GM12878 (cell line): ENCODE measurements around the gene RBMS1. TPM values are rescaled to one million over a fixed set of nuclear protein-coding genes. Genes with fewer than 3 reads are reported as not detected.

Source experiments
- ATAC-seq: fragments of 200-7000 bp; cut with Tn5 transposase; 3 replicates; pipeline ENCODE4 v1.9.1; 2020; ENCODE audit warnings: mild to moderate bottlenecking, moderate library complexity
- BruUV-seq: library from RNA; stranded (reverse); fragments of 400-500 nt; replicated peaks from 2 replicates; lab custom pipeline; 2021; lab: Mats Ljungman, UMichigan
- CTCF ChIA-PET: fragments of 300-600 bp; sonication (Branson Sonifier 250); formaldehyde crosslinking; extraction: SDS; loops from one replicate; lab custom pipeline; 2021; ENCODE audit warnings: inconsistent platforms; lab: Yijun Ruan, JAX
- POLR2A ChIA-PET: fragments of 350-600 bp; formaldehyde crosslinking; extraction: SDS; loops from one replicate; lab custom pipeline; 2021; ENCODE audit warnings: inconsistent platforms; lab: Charles Lee
- RAD21 ChIA-PET: fragments of 300-600 bp; sonication (Branson Sonifier 250); formaldehyde crosslinking; loops from one replicate; lab custom pipeline; 2023; ENCODE audit warnings: antibody characterized with exemption; ENCODE audit not compliant: unreplicated experiment; lab: Charles Lee
- SMC1A ChIA-PET: fragments of 300-600 bp; sonication (Branson Sonifier 250); formaldehyde crosslinking; loops from one replicate; lab custom pipeline; 2023; ENCODE audit not compliant: unreplicated experiment, uncharacterized antibody; lab: Charles Lee
- DNase-seq: peaks from one replicate; pipeline ENCODE4 v3.0.0-alpha.2; 2011; ENCODE audit warnings: low read depth, low spot score
- FAIRE-seq: peaks from 3 replicates; lab custom pipeline; 2011; peaks lifted over from hg19 to GRCh38; lab: Jason Lieb, UNC
- H2AFZ ChIP-seq: 2 replicates; pipeline ENCODE4 v1.6.0; 2011; ENCODE audit warnings: low read depth, low read length, control low read depth; ENCODE audit not compliant: control insufficient read depth
- H3K27ac ChIP-seq: 2 replicates; pipeline ENCODE4 v1.5.1; 2011; ENCODE audit warnings: control low read depth; ENCODE audit not compliant: control insufficient read depth, insufficient read depth
- H3K27me3 ChIP-seq, 2 experiments: replicated peaks in 1 of 2; 2 replicates each; pipeline versions ENCODE4 v1.6.0 to v1.6.1; 2011; ENCODE audit warnings: low read length in 1 of 2; ENCODE audit not compliant: control insufficient read depth in 2 of 2, insufficient read depth in 2 of 2
- H3K36me3 ChIP-seq, 2 experiments: 2 replicates each; pipeline ENCODE4 v1.5.1; 2011; ENCODE audit warnings: low read length in 1 of 2; ENCODE audit not compliant: control insufficient read depth in 2 of 2, insufficient read depth in 2 of 2
- H3K4me1 ChIP-seq: 2 replicates; pipeline ENCODE4 v1.6.1; 2011; ENCODE audit warnings: mild to moderate bottlenecking, low read length, moderate library complexity, mixed read lengths; ENCODE audit not compliant: control insufficient read depth, insufficient read depth
- H3K4me2 ChIP-seq: 2 replicates; pipeline ENCODE4 v1.6.0; 2011; ENCODE audit warnings: control low read depth; ENCODE audit not compliant: control insufficient read depth, insufficient read depth
- H3K4me3 ChIP-seq: fragments of 200-600 bp; sonication (generic); 2 replicates; pipeline ENCODE4 v1.5.1; 2016
- H3K79me2 ChIP-seq: 2 replicates; pipeline ENCODE4 v1.6.0; 2011; ENCODE audit warnings: low read length; ENCODE audit not compliant: control insufficient read depth, insufficient read depth
- H3K9ac ChIP-seq: 2 replicates; pipeline ENCODE4 v1.8.0; 2011; ENCODE audit warnings: low read length, control low read depth, mixed read lengths; ENCODE audit not compliant: control insufficient read depth, insufficient read depth
- H3K9me3 ChIP-seq: replicated peaks from 3 replicates; pipeline ENCODE4 v1.5.1; 2011; ENCODE audit warnings: mild to moderate bottlenecking, low read length; ENCODE audit not compliant: control insufficient read depth, insufficient read depth
- H4K20me1 ChIP-seq: 2 replicates; pipeline ENCODE4 v1.6.0; 2011; ENCODE audit not compliant: control insufficient read depth, insufficient read depth
- ASH2L ChIP-seq: fragments of 300-600, 200-600 bp; sonication (generic); IDR thresholded peaks from 2 replicates; pipeline ENCODE4 v1.6.1; 2017; ENCODE audit warnings: low read depth, mild to moderate bottlenecking, borderline replicate concordance
- ATF2 ChIP-seq: IDR thresholded peaks from 2 replicates; pipeline ENCODE4 v1.6.1; 2012; ENCODE audit warnings: low read length, inconsistent platforms
- BMI1 ChIP-seq: fragments of 450-650 bp; IDR thresholded peaks from 2 replicates; pipeline ENCODE4 v1.6.1; 2016; ENCODE audit warnings: mild to moderate bottlenecking, moderate library complexity, borderline replicate concordance
- CBFB ChIP-seq: IDR thresholded peaks from 2 replicates; pipeline ENCODE4 v1.6.1; 2016; ENCODE audit warnings: antibody characterized with exemption, low read depth
- CREB1 ChIP-seq: IDR thresholded peaks from 2 replicates; pipeline ENCODE4 v1.6.1; 2012; ENCODE audit warnings: low read depth, mild to moderate bottlenecking, inconsistent platforms
- EED ChIP-seq: sonication (generic); IDR thresholded peaks from 2 replicates; pipeline ENCODE4 v1.6.1; 2016; ENCODE audit warnings: antibody characterized with exemption, low read depth
- EZH2 ChIP-seq: IDR thresholded peaks from 2 replicates; pipeline ENCODE4 v1.6.1; 2012; ENCODE audit warnings: low read depth, mild to moderate bottlenecking, control low read depth, inconsistent platforms, low read length, borderline replicate concordance; ENCODE audit not compliant: control insufficient read depth
- IKZF2 ChIP-seq, 2 experiments: fragments of 450-650 bp; IDR thresholded peaks; 2 replicates each; pipeline ENCODE4 v1.6.1; 2017; ENCODE audit warnings: mild to moderate bottlenecking in 2 of 2, moderate library complexity in 2 of 2
- MAX ChIP-seq: IDR thresholded peaks from 2 replicates; pipeline ENCODE4 v1.6.1; 2012; ENCODE audit warnings: low read depth, low read length, improper control_type of control experiment
- PAX8 ChIP-seq: fragments of 450-650 bp; IDR thresholded peaks from 2 replicates; pipeline ENCODE4 v1.6.1; 2017; ENCODE audit warnings: mild to moderate bottlenecking, moderate library complexity
- SPI1 ChIP-seq: IDR thresholded peaks from 2 replicates; pipeline ENCODE4 v1.6.1; 2011; ENCODE audit warnings: low read depth, mild to moderate bottlenecking, low read length, moderate library complexity, borderline replicate concordance; ENCODE audit not compliant: insufficient read depth
- TAF1 ChIP-seq: IDR thresholded peaks from 2 replicates; pipeline ENCODE4 v1.6.1; 2011; ENCODE audit warnings: mild to moderate bottlenecking, low read depth, low read length, borderline replicate concordance
- WGBS: methylation state at CpG from one replicate; pipeline ENCODE4 v1.1.6; 2016; ENCODE audit warnings: low lambda C conversion rate; ENCODE audit not compliant: insufficient replicate concordance, insufficient coverage; ENCODE audit errors: missing lambda C conversion rate; 5-methylcytosine and 5-hydroxymethylcytosine counted together
- in situ Hi-C: fragments of 300-500 bp; cut with MboI; formaldehyde crosslinking; loops from 9 replicates; pipeline ENCODE4 v1.14.3; 2018; ENCODE audit warnings: mixed read lengths
- intact Hi-C: fragments of 100-400 bp; cut with micrococcal nuclease; formaldehyde crosslinking; loops from one replicate; pipeline ENCODE4 v1.14.2; 2022; ENCODE audit not compliant: unreplicated experiment
- polyA plus RNA-seq, 11 experiments: library from polyadenylated mRNA; depleted of rRNA in 4 of 11; unstranded in 6 of 11; stranded (reverse) in 5 of 11; fragments of >200 nt; fragmentation: Nextera tagmentation in 4 of 11; fragmentation: Illumina TruSeq in 1 of 11; extraction: Ambion mirVana in 4 of 11; extraction: Trizol in 1 of 11; gene quantifications; 1 replicate in 1 of 11; 2 replicates in 10 of 11; pipeline versions ENCODE4 v1.2.1 to v1.2.3, GENCODE V29; 2011 to 2016; ENCODE audit warnings: inconsistent platforms in 2 of 11, missing spikeins in 2 of 11, low read depth in 1 of 11
- total RNA-seq, 4 experiments: library from RNA; depleted of rRNA in 3 of 4; stranded (reverse); fragments of >200 nt in 3 of 4; fragmentation: Illumina TruSeq in 1 of 4; extraction: Trizol in 1 of 4; gene quantifications; 2 replicates each; pipeline versions ENCODE4 v1.2.1 to v1.2.3, GENCODE V29; 2013 to 2021
- TF ChIP-seq, protein P1 (sequence below): IDR thresholded peaks from 2 replicates; pipeline ENCODE4 v1.6.1; 2011; ENCODE audit warnings: borderline replicate concordance, low read depth, mild to moderate bottlenecking, moderate library complexity, mixed read lengths, low read length; ENCODE audit not compliant: insufficient read depth; ENCODE audit errors: extremely low read length
- TF ChIP-seq, protein P2 (sequence below): fragments of 450-650 bp; IDR thresholded peaks from 2 replicates; pipeline ENCODE4 v1.6.1; 2017; ENCODE audit warnings: mild to moderate bottlenecking, moderate library complexity

RBMS1 gene
- total and polyA plus RNA-seq, 10 of the 15 experiments (the other 5 are each of a cell fraction or from before 2014, with no cell fraction given), result 0.04 to 0.31 (median 0.17) TPM; not detected in 1

GRCh38 chr2:160288324-160288723, 205.3 kb downstream of the RBMS1 start (continued):
- TF ChIP-seq PAX8 (no peak), SPI1 (no peak)
- TF ChIP-seq, protein P1, sequence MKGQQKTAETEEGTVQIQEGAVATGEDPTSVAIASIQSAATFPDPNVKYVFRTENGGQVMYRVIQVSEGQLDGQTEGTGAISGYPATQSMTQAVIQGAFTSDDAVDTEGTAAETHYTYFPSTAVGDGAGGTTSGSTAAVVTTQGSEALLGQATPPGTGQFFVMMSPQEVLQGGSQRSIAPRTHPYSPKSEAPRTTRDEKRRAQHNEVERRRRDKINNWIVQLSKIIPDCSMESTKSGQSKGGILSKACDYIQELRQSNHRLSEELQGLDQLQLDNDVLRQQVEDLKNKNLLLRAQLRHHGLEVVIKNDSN, result no peak

- no peak overlapping the region for H2AFZ ChIP-seq
- H3K36me3 ChIP-seq, result no peaks in the 10 kb centered on the region
- BruUV-seq, result no TSS peak
- no peaks in the 10 kb centered on the region for H3K9me3 ChIP-seq
- no peak for ATAC-seq
- no peak overlapping the region for H3K4me2 ChIP-seq
- WGBS, result 64% methylated on average over 3 of the region's 3 CpGs
- POLR2A ChIA-PET, result no interaction called here
- no peak overlapping the region for H3K4me3 ChIP-seq
- H3K27me3 ChIP-seq, result no peaks in the 10 kb centered on the region; a peak in 1 of 4 replicates
- H3K9ac ChIP-seq, result no peak overlapping the region
- no peaks in the 10 kb centered on the region for H3K4me1 ChIP-seq
- no peaks in the 10 kb centered on the region for H3K79me2 ChIP-seq
- no peak overlapping the region for H3K27ac ChIP-seq
- in situ Hi-C loops, result no loop called here
- FAIRE-seq, result no peak
- CTCF ChIA-PET, result no interaction called here
- SMC1A ChIA-PET, result no interaction called here
- RAD21 ChIA-PET, result no interaction called here
- no peaks in the 10 kb centered on the region for H4K20me1 ChIP-seq
- no peak for DNase-seq
- intact Hi-C loops, result no loop called here
- TF ChIP-seq, protein P2, sequence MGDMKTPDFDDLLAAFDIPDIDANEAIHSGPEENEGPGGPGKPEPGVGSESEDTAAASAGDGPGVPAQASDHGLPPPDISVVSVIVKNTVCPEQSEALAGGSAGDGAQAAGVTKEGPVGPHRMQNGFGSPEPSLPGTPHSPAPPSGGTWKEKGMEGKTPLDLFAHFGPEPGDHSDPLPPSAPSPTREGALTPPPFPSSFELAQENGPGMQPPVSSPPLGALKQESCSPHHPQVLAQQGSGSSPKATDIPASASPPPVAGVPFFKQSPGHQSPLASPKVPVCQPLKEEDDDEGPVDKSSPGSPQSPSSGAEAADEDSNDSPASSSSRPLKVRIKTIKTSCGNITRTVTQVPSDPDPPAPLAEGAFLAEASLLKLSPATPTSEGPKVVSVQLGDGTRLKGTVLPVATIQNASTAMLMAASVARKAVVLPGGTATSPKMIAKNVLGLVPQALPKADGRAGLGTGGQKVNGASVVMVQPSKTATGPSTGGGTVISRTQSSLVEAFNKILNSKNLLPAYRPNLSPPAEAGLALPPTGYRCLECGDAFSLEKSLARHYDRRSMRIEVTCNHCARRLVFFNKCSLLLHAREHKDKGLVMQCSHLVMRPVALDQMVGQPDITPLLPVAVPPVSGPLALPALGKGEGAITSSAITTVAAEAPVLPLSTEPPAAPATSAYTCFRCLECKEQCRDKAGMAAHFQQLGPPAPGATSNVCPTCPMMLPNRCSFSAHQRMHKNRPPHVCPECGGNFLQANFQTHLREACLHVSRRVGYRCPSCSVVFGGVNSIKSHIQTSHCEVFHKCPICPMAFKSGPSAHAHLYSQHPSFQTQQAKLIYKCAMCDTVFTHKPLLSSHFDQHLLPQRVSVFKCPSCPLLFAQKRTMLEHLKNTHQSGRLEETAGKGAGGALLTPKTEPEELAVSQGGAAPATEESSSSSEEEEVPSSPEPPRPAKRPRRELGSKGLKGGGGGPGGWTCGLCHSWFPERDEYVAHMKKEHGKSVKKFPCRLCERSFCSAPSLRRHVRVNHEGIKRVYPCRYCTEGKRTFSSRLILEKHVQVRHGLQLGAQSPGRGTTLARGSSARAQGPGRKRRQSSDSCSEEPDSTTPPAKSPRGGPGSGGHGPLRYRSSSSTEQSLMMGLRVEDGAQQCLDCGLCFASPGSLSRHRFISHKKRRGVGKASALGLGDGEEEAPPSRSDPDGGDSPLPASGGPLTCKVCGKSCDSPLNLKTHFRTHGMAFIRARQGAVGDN, result no peak
- TF ChIP-seq CREB1 (no peak), ASH2L (no peak), IKZF2 (IDR thresholded peaks at IDR 0.05) (no peak), TAF1 (no peak), EZH2 (no peak), BMI1 (no peak), EED (no peak), MAX (no peak), CBFB (no peak), ATF2 (no peak)
Observed at GRCh38 chr2:160287476-160287875, 206.1 kb downstream of the RBMS1 start.
